SU-DHL-6 (cell line): ENCODE measurements around the gene ADAMTS17.

ENCODE experiments used
- CTCF ChIP-seq: fragments of 200-600 bp; sonication (generic); IDR thresholded peaks from one replicate; pipeline ENCODE4 v1.5.1; 2017; ENCODE audit warnings: antibody characterized with exemption, mild to moderate bottlenecking, low read length, moderate library complexity; ENCODE audit not compliant: insufficient read depth, poor library complexity, severe bottlenecking
- EZH2phosphoT487 ChIP-seq: fragments of 200-600 bp; sonication (generic), shearing (Covaris generic); conservative IDR thresholded peaks from 2 replicates; pipeline ENCODE4 v1.6.1; 2018; ENCODE audit warnings: mild to moderate bottlenecking, antibody characterized with exemption, low read length, moderate library complexity, mixed read lengths

- TF ChIP-seq CTCF: no peak
- no peak for TF ChIP-seq EZH2phosphoT487
Observed at GRCh38 chr15:100385300-100386050, 43.7 kb upstream of the ADAMTS17 start.
